HG02623 (cell line): ENCODE data around the gene PTPRJ.
"Not testable (repeated sequence)": the region's sequence is repeated elsewhere in the genome, so short reads cannot be mapped to it uniquely, and the experiment has no call there.

Experiments used
- ATAC-seq: cut with Tn5 transposase; IDR thresholded peaks from one replicate; pipeline ENCODE4 v1.9.1; 2021; ENCODE audit warnings: moderate library complexity; ENCODE audit not compliant: unreplicated experiment

Gene PTPRJ

DNA sequence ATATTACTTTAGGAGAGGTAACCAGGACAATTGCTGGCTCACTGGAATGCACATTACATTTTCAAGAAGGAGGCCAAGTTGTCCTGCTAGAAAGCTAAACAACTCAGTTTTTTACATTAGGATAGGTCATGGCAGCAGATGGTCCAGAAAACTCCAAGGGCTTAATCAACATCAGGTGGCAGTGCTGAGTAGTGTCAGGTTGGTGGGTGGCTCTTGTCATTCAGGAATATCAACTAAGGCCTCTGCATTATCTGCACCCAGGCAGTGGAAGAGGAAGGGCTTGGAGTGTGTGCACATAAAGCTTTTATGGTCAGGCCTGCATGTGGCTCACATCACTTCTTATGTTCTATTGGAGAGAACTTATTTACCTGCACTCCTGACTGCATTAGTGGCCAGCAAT lies 204.1 kb downstream of the PTPRJ start:
- ATAC-seq: no peak

DNA sequence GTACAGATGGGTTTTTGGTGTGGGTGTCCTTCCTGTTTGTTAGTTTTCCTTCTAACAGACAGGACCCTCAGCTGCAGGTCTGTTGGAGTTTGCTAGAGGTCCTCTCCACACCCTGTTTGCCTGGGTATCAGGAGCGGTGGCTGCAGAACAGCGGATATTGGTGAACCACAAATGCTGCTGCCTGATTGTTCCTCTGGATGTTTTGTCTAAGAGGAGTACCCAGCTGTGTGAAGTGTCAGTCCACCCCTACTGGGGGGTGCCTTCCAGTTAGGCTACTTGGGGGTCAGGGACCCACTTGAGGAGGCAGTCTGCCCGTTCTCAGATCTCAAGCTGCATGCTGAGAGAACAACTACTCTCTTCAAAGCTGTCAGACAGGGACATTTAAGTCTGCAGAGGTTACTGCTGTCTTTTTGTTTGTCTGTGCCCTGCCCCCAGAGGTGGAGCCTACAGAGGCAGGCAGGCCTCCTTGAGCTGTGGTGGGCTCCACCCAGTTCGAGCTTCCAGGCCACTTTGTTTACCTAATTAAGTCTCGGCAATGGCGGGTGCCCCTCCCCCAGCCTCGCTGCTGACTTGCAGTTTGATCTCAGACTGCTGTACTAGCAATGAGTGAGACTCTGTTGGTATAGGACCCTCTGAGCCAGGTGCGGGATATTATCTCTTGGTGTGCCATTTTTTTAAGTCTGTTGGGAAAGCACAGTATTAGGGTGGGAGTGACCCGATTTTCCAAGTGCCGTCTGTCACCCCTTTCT lies 210.7 kb downstream of the PTPRJ start:
- ATAC-seq: not testable (repeated sequence)

DNA sequence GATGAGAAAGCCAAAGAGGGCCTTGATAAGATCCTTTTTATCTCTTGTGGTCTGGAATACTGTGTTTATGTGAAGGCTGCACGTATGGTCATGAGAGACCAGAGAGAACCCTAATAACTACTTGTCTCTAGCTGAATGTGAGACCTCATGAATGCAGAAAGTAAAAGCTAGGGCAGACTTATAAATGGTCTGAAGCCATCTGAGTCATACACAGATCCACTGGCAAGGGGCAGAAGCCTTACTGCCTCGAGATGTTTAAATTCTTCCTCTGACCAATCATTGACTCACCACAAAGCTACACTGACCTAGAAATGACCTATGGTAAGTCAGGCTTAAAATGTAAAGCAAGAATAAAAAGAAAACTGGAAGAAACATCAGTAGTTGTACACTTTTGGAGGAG lies 213.5 kb downstream of the PTPRJ start:
- no peak for ATAC-seq

DNA sequence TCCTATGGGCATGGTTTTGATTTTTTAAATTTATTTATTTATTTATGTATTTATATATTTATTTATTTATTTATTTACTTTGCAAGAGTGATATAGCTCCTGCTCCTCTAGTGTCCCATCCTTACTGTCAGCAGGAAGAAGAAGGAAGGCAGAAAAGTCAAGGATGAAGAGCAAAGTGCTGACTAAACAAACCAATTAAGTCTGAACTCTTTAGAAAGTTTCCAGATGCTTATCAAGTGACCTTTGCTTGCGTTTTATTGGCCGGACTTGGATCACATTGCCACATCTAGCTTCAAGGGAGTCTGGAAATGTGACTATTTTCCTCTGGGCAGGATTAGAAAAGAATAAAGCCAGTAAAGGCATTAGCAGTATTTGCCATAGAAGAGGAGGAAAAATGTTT lies 227.5 kb downstream of the PTPRJ start:
- no peak for ATAC-seq

DNA sequence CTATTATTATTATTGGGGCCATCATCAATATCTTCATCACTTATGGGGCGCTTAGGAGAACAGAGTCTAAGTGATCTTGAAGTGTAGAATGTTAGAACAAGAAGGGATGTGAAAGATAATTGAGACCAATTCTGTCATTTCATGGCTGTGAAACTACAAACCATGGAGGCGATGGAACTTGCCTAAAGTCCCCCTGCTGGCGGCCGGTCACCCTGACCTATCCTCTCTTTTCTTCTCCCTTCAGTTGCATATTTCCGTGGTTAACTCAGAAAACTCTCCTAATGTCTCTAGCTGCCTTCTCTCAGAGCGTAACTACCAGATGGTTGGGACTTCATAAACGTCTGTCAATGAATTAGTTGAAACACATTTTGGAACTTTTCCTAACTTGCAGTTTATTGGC lies 229.7 kb downstream of the PTPRJ start:
- no peak for ATAC-seq

- ATAC-seq: no peak
Observed at GRCh38 chr11:48216510-48216909, 236.2 kb downstream of the PTPRJ start, which contains the start of gene OR4B1. OR4B1 (plus strand) TSS chr11:48216810; CDS start chr11:48216810, 0 bp downstream.
